Fibroblast of skin of abdomen (primary cell): ENCODE measurements around the gene ARHGEF28.

Experiments
- DNase-seq: peaks from one replicate; pipeline ENCODE4 v3.0.0-alpha.2; 2013

The ARHGEF28 gene

DNA sequence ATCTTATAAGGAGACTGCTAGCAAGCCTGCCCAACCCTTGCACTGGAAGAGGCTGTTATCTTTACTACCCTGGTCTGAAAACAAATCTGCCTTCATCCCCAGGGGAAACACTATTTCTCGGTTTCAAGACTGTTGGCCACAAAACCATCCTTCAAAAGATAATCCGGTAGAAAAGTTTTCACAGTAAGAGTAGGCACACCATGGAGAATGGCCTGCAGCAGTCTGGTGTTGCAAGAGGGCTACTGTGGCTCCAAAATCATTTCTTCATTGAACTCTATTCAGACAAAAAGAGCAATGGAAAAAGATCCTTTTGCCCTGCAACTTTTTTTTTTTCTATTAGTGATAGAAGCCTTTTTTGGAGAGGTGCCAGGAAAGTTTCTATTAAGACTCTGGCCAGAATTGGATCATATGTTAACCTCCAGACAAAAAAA, 163.9 kb downstream of the ARHGEF28 start:
- DNase-seq = no peak

DNA sequence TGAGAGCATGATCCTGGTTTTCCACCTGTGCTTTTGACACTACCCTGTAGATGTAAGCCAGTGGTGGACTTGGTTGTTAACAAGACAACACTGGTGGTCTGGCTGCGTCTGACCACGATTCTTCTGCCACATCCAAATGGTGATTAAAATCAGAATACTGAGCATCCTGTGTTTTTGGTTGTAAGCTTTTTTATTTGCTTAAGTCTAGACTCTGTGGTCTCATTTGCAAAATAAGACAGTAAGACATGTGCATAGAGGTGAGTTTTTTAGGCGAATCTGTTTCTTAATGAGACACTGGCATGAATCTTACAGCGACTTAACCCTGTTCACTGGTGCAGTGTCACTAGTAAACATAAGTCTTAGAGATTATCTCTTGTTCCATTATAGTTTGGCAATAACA, 165.4 kb downstream of the ARHGEF28 start:
- no peak for DNase-seq

DNA sequence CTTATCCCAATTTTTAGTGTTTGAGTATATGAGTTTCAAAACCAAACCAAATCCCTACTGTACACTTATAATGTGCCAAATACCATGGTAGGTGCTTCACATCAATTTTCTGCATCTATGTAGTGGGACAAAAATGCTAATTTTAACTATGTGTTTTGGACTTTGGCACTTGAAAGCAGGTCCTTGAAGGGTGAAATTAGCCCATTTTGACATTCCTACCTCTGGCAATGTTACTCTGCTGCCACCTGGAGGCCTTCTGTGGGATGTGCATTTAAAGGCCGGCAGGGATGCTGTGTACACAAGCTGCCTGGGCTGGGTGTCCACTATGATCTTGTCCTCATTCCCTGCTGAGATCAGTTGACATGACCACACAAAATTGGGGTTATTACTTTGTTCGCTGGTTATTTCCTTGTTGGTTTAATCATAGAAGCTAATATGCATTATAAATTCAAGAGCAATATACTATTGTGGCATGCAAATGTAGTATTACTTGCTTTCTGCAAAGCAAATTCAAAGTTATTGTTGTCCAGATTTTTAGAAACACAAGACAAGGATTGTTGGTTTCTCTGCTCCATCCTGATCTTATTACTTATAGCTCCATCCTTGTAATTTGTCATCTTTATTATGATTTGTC, 166.8 kb downstream of the ARHGEF28 start:
- DNase-seq = peak; percentile 67

DNA sequence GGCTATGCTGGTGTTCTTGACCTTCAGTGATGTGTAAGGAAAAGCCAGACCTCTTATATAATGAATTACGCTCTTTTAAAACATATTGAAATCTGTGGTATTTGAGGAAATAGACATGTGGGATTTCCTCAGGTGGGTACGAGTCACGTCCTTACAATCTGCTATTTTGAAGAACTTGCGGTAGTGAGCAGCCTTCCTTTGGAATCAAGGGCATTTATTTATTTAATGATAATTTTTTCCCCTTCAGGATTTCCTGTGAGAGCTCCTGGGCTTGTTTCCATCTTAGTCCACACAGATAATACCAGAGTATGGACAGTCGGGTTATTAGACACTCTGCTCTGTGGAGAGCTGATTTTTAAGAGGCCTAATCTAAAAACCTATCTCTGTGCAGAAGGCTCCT, 167.9 kb downstream of the ARHGEF28 start:
- peak; percentile 33 for DNase-seq

DNA sequence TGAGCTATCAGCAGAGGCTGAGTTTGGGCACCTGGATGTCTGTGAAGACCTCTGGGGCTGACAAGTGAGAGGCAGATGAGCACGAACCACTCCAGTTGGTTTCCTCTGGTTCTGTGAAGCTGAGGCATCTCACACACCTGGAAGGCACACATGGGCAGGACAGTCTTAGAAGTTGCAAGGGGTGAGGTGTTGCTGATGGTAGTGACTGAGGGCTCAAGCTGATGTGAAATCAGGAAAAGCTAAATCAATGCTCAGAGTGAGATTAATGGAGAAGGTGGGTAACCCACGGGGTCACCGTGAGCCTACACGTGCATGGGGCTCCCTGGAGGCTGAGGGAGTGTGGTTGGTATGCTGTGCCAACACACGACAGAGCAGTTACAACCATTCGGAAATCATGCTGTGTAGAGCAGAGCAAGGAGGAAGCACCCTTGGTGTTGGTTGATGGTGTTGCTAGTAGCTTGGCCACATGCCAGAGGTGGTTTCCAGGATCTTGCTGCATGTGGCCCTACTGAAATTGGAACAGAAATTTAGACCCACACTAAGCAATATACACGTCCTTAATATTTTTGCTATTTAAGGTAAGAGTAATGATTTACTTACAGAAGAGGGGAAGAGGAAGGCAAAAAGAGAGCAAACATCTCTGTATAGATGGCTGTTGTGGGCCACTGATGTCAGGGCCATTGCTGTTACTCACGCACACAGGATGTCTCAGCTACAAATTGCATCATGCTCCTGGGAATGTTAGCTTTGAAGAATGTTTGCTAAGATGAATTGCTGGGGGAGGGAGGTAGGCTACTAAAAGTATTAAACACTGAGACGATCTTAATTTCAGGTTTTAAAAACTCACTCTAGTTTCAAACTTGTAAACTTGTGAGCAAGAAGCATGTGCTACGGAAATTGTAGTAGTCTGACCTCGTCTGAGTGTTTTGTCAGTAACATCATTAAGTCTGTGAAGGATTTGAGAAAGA, 170.5 kb downstream of the ARHGEF28 start:
- peak; percentile 95 for DNase-seq

DNA sequence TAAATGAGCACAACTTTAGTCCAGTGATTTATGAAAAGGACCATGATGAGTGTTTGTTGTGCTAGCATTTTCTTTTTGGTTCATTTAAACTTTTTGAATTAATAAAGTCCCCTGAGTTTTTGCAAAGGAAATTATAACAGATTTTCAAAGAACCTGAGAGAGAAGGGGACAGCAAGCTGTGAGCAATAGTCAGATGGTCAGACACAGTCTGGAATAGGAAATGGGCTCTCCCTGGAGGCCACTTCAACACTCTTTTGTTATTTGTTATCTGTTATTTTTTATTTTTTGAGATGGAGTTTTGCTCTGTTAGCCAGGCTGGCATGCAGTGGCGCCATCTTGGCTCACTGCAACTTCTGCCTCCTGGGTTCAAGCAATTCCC, 171.1 kb downstream of the ARHGEF28 start:
- DNase-seq = peak; percentile 27

DNA sequence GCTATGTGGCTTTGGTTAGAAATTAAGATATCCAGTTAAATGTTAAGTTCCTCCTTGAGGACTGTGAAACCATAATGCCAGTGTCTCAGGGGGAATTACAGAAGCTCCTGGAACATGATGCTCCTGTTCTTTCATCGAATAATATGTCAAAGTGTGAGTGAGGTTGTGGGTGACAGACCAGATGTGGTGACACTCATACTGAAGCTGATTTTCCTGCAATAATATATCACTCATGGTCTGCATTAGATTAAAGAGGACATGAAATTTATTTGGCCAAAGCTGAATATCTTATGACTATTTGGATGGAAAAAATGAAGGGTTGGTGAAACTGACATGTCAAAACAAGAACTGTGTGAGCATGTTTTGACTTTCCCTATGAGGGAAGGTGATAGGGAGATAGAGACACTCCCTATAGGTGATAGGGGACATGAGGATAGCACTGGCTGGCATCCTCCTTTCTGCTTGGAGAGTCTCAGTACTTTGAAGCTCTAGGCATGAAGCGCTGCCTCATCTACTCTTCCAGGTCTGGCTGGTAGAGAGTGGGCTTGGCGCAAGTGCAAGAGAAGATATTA, 173.5 kb downstream of the ARHGEF28 start:
- DNase-seq = no peak

DNA sequence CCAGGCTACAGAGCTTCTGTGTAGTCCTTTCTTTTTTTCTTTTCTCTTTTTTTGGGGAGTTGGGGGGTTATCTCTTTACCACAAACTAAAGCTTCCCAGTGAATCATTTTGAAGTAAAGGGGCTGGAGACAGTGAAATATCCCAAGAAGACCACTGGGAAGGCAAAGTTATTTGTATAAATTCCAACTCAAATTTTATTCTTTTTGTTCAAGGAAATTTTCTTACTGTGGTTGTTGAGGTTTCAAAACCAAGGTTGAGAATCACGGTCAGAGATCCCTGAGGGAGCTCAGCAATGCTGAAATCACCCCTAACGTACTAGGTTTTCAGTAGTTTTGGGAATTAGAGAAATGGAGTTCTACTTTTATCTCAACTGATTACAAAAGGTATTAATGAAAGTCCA, 175.7 kb downstream of the ARHGEF28 start:
- peak; percentile 53 for DNase-seq

DNA sequence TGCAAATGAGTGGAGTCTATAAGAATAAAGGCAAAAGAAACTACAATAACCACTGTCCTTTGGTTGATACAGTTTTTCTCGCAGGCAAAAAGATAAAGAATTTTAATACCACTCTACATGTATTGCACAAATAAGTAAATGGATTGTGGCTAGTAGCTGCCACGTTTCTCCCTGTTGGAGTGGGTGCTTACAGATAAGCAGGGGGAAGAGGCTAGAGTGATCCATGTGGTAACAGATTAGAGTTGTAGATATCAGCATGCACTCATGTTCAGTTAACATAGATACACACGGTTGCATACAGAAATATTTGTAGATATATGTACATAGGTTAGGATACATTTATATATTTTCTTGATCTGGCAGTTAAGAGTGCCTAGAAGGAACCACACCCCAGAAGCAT, 179.5 kb downstream of the ARHGEF28 start:
- DNase-seq = no peak

DNA sequence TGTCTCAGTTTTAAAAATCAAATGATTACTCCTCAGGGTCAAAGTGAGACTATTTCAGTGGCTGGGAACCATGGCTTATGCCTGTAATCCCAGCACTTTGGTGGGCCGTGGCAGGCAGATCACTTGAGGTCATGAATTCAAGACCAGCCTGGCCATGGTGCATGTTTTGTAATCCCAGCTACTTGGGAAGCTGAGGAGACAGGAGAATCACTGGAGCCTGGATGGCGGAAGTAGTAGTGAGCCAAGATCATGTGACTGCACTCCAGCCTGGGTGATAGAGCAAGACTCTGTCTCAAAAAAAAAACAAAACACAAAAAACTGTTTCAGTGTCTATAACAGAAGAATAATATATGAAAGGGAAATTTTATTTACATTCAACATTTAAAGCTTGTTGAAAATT, 182.9 kb downstream of the ARHGEF28 start:
- DNase-seq = no peak

DNA sequence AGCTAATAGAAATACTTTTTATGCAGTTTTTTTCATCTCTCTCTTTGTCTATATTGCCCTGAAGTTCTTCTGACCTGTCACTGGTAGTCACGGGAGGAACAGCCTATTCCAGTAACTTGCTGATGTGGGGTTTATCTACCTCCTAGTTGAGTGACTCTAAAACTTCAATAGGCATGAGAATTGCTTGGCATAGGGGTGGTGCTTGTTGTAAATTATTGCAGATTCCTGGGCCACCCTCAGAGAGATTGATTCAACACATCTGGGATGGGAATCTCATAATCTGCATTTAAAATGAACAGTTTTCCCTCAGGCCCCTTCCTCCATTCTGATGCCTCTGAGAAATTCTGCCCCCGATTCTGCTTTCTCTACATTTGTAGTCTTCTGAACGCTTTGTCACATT, 184.4 kb downstream of the ARHGEF28 start:
- DNase-seq = no peak

DNA sequence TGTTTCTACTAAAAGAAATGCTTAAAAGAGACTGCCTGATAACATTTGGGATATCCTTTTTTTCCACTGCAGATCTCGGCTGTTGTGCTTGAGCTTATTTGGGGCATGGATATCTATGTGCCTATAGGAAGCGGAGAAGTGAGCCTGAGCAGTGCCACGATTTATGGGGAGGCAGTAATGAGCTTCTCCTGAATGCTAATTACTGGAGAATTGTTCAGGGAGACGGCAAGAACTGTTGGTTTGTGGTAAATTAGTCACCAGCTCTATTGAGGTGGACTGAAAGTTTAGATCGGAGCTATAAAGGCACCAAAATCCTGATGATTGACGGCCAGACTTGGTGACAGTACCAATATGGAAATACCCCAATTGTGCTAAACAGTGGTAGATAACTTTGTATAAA, 186.5 kb downstream of the ARHGEF28 start:
- DNase-seq = no peak

DNA sequence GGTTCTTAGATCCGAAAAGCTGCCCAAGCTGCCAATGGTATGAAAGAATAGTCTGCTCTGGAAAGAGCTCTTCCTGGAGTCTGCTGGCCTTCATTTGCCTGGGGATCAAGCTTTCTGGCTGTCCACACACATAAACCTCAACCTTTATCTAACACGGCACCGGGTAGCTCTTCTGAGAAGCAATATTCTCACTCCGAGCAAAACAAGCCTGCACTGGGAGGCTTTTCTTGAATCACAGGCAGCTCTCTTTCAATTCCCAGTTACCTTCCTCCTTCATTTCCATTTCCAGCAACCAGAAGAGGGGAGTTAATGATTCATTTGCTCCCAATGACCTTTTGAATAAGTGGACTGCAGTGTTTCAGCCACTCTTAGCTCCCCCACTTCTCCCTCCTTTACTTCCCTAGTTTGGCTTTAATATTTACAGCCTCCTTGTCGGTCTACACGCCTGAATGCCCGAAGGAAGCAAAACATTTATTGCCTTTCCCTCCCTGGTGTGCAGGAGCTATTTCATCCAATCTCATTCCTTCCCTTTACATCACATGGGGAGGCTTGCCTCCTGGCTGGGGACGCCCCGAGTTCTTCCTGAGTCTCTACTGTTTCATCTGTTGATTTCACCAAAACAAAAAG, 187.1 kb downstream of the ARHGEF28 start:
- no peak for DNase-seq

DNA sequence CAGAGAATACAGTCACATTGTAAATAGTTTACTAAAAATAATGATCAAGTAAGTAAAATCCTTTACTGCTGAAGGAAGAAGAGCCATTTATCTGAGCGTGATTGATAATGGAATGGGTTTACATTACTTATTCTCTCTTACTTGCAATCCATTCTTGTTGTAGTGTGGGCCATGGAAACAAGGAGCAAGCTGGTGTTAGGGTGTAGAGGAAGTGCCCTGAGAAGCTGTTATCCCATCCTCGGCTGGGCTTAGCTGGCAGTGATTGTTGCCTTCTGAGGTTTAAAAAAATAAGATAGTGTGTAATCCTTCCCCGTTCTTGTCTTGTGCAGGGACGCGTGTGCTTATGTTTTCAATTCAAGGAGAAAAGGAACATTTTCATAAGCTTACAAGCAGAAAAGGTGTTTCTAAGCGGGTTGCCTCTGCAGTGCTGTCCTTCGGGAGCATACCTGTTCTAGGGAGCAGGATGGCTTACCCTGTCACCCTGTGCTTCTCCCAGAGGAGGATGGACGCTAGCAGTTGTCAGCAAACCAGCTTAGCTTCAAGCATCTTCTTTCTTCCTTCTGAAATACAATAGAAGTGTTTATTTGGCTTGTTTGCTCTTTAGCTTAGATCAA, 188.3 kb downstream of the ARHGEF28 start:
- no peak for DNase-seq

DNA sequence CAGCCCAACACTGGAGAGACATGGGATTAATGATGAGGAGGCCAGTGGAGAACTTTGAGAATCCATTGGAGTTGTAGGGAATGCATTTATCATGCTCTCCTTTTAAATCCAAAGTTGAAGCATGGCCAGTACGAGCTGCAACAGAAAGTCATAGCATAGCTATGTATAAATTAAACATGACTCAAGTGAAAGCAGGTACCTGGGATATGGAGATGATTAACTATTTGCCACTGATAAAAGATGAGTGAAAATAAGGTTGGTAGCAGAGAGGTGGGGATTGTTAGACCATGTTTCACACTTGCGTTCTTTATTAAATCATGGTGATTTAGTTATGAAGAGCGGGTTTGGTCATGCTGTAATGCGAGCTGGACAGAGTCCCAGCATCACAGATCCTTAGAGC, 189.6 kb downstream of the ARHGEF28 start:
- peak; percentile 64 for DNase-seq

DNA sequence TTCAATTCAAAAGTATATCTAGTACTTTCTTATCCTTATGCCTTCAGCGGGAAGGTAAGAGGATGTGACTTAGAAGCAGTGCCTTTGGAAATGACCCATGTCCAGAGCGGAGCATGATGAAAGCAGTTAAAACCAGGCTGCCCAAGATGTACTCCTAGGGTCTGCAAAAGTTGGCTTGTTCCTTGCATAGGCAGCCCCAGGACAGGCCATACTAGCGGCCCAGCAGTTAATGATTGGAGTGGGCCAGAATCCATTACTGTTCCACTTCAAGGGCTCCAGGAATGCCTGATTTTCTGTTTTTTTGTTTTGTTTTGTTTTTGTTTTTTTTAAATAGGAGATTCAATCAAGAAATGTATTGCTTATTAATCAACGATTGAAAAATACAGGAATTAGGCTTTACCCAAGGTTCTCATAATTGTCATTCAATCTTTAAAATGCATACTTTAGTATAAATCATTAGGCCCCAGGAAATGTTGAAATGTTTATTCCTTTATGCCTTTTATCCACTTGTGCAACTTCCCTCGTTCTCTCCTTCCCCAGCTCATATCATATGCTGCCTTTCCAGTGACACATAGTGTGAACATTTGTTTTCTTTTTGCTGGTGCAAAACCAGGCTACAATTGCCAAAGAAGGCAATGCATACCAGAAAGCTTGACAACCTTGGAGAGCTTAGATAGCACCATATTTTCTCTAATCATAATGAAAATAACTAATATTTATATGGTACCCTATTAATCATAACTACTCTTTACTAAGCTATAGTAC, 190.8 kb downstream of the ARHGEF28 start:
- DNase-seq = peak; percentile 87

DNA sequence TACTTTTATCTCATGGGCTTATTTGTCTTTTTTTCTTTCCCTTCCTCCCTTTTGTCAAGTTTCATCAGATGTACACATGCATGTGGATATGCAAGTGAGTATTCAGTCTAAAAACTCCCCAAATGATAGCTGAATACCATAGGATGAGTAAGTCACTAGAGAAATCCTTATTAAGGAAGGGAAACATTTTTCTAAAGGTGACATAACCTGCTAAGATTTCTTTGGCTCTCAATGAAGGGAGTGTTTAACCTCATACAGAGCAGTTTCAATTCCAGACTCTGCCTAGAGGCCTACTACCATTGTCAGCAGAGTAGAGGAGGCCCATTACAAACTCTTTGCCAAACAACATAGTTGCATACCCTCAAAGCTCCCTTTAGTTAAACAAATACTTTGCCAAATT, 192.4 kb downstream of the ARHGEF28 start:
- DNase-seq = peak; percentile 87

DNA sequence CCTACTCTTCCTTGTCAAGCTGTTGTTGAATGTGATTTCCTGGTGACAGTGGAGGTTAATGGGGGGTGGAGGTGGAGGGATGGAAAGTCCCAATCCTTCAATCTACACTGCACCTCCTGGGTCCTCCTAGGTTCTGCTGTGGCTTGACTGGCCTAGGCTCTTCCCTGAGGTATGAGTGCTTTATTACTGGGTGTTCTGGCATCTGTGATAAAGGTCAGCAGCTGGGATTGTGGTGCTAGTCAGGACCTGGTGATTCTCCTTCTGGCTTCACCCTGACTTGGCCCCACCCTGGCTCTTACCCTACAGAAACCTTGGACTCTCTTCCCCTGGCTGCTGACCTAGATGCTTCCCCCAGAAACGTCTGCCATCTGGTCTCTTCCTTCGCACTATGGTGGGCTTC, 194.3 kb downstream of the ARHGEF28 start:
- no peak for DNase-seq

DNA sequence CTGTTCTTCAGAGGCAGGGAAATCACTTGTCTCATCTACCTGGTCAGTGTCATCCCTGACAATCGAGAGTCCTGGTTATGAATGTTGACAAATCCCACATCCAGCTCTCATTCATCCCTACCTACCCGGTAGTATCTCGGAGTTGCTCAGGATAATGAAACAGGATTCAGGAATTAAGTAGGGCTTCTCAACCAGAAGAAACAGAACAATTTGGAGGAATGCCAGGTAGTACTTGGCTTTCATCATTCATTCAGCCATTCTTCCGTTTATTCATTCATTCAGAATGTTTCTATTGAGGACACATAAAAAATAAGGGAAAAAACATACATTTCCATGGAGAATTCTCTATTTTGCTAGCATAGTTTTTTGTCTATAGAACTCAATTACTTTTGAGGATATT, 195.0 kb downstream of the ARHGEF28 start:
- no peak for DNase-seq

DNA sequence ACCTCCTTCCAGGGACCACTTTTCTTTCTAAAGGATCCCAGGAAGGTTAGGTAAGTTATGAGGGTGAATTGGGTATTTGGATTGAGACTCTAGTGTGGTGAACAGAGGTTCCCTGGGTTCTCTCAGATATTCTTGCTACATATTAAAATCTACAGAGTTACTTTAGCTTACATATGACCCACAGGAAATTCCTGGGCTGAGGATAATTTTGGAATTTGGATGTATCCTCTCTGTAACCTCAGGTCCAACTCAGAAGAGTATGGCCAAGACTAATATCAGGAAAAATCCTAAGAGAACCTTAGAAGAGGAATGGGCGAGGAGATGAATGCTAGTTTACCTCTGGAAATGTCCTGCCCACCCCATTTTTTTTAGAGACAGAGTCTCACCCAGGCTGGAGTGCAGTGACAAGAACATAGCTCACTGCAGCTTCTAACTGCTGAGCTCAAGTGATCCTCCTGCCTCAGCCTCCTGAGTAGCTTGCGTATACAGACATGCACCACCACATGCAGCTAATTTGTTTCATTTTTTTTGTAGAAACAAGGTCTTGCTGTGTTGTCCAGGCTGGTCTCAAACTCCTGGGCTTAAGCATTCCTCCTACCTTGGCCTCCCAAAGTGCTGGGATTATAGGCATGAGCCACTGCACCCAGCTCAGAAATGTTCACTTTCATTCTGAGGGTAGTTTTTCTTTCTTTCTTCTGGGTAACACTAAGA, 196.4 kb downstream of the ARHGEF28 start:
- DNase-seq = peak; percentile 51

DNA sequence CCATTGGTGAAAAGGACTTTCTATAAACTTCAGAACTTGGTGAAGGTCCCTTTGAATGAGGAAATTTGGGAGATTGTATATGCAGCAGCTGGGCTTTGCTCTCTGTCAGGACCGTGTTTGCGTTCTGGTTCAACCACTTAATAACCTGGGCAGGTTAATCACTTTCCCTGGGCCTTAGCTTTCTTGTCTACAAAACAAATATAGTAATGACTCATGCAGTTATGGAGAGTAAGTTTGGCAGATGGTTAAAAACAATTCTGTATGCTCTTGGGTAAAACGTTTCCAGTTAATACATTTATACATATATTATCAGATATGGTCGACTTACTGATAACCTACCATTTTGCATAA, 197.0 kb downstream of the ARHGEF28 start:
- DNase-seq = no peak
